Stimulated activated CD8-positive, alpha-beta memory T cell treated with anti-CD3 and anti-CD28 coated beads, Interleukin-12 subunit alpha, Interleukin-12 subunit beta, amount 100 ng/mL, for 4 hours (primary cell): Measurements from ENCODE around the gene COX19.
"Not testable (repeated sequence)": the region's sequence is repeated elsewhere in the genome, so short reads cannot be mapped to it uniquely, and the experiment has no call there.

ENCODE experiments used
- DNase-seq: peaks from one replicate; pipeline ENCODE4 v3.0.0-alpha.2; 2020; ENCODE audit warnings: low read depth

The COX19 gene

GRCh38 chr7:960972-961371 is 14.4 kb downstream of the COX19 start:
- DNase-seq = not testable (repeated sequence)

- no peak for DNase-seq
Measured at GRCh38 chr7:960269-960871, 15.0 kb downstream of the COX19 start.

GRCh38 chr7:959740-960139 is 15.6 kb downstream of the COX19 start:
- not testable (repeated sequence) for DNase-seq

GRCh38 chr7:959271-959670 is 16.1 kb downstream of the COX19 start:
- DNase-seq = no peak

GRCh38 chr7:958221-959200 is 16.8 kb downstream of the COX19 start:
- no peak for DNase-seq

DNA sequence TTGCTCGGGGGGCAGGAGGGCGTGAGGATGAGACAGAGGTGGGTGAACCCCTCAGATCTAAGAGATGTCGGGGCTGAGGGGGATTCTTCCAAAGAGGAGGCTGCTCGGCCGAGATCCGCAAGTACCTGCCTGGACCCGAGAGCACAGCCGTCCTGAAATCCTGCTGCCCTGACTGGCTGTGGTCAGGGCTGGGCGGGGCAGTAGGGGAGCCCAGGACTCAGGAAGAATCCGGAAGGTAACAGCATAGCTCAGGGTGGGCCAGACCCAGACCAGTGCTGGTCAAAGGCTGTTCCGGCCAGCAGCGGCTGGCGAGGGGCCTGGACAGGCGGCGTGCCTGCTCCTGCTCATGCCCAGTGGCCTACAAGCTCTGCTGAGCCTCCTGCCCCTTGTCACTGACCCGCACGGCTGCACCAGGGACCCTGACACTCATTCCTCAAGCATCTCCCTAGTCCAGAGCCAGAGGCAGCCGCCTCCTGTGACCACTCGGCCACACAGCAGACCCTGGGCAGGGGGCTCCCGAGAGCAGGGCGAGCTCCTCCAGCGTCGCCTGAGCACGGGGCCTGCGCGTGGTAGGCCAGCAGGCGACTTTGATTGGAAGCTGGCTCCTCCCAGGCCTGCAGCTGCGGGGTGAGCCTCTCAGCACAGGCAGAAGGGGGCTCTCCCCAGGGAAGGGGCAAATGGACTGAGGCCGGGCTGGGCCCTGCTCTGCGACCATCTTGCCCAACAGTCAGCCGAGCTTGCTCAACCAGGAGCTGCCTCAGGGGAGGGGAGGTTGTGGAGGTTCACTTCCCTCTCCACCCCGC is 17.7 kb downstream of the COX19 start:
- DNase-seq = no peak

GRCh38 chr7:956031-956430 is 19.3 kb downstream of the COX19 start:
- DNase-seq = no peak

DNA sequence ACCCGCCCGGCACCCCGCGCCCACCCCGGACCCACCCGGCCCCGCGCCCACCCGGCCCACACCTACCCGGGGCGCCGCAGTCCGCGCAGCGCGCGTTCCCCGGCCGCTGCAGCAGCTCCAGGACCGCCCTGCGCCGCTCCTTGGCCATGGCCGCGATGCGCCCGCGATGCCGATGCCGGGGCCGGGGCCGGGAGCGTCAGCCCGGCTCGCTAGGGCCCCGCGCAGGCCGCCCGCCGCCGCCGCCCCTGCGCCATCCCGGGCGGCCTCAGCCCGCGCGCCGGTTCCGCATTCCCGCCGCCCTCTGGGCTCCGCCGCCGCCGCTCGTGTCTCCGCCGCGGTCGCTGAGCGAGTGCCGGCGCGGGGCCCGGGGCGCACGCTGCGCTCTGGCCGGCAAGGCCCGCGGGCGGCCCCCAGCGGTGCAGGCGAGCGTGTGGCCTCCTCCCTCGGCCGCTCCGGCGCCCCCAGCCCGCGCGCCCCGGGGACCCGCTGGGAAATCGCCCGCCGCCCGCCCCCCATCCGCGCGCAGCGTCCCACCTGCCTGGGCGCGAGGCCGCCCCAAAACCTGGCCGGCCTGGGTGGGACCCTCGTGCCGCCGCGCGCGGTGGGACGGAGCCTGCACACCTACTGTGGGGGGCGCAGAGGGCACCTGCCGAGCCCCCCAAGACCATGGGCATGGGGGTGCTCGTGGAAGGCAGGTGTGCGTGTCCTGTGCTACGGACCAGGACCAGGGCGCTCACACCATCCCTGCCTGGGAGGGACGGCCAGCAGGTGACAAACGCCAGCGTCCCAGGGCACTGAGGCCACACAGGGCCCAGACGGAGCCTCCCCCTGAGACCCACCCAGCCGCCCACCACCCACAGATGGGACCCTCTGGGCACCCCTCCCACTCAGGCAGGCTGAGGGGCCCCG is 20.8 kb downstream of the COX19 start, which contains the start of gene ADAP1:
ADAP1 (minus strand) TSS at position 351 of the 909 bp plus-strand sequence; CDS start at position 148, 203 bp downstream.
- DNase-seq = peak; percentile 60

DNA sequence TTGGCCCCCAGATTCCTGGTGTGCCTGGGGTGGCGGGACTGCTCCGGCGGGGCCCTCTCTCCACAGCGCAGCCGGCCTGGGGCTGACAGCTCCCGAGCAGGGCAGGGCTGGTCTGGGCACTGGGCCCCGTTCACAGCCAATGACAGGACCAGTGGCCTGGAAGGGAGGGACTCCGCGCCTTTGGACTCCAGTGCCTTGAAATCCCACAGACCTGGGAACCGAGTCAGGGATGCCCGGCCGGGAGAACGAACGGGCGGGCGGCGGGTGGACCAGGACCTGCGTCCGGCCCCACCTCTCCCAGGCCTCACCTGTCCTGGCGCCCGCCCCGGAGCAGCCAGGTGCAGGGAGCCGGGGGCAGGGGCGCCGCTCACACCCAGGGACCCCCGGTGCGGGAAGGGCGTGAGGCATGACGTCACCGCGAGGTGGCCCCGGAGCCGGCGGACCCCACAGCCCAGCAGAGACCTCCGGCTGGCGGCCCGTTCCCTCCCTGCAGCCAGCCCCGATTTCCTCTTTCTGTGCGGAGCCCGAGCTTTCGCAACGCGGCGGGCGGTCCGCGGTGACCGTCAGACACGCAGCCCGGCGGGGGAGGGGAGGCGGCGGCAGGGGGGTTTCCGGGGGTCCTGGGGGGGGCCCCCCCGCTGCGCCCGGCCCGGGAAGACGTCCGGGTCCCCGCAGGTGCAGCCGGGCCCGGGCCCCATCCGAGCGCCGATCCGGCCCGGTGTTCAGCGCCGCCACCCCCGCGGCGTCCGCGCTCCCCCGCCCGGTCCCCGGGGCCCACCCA is 21.6 kb downstream of the COX19 start:
- no peak for DNase-seq

DNA sequence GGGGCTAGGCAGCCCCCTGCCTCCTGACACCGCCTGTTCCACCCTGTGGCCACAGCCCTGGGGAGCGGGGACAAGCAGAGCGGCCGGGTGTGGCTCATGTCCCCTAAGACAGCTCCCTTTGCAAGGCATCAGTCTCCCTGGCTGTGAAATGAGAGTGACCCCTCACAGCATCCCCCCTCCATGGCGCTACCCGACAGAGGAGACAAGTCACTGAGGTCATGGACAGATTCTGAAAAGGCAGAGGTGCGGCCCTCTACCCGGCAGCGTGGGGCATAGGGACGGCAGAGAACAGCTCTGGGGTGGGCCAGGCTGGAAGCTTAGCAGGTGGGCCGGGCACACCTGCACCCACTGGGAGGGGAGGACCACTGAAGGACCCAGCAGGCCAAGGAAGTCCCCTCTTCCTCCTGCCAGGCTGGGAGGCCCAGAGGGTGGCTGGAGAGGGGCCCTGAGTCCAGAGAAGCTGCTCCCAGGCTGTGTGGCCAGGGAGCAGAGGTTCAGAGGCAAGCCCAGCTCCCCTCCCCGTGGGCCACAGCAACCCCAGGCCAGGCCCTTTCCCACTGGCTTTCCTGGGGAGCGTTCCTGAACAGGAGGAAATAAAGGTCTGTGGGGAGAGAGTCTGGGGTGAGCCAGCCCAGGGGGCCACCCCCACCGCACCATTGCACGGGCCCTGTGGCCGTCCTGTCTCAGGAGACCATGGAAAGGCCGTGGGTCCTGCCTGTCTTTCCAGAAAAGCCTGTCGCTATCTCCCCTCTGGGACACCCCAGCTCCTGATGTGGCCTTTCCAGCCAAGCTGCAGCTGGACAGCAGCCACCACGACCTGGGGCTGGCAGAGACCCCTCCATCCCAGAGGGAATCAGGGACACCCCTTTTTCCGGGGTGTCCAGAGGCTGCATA is 22.6 kb downstream of the COX19 start:
- DNase-seq = no peak

GRCh38 chr7:951881-952547 is 23.3 kb downstream of the COX19 start:
- DNase-seq = no peak

- no peak for DNase-seq
Measured at GRCh38 chr7:949021-949934, 26.1 kb downstream of the COX19 start.

- DNase-seq = no peak
Measured at GRCh38 chr7:947391-948210, 27.7 kb downstream of the COX19 start.

DNA sequence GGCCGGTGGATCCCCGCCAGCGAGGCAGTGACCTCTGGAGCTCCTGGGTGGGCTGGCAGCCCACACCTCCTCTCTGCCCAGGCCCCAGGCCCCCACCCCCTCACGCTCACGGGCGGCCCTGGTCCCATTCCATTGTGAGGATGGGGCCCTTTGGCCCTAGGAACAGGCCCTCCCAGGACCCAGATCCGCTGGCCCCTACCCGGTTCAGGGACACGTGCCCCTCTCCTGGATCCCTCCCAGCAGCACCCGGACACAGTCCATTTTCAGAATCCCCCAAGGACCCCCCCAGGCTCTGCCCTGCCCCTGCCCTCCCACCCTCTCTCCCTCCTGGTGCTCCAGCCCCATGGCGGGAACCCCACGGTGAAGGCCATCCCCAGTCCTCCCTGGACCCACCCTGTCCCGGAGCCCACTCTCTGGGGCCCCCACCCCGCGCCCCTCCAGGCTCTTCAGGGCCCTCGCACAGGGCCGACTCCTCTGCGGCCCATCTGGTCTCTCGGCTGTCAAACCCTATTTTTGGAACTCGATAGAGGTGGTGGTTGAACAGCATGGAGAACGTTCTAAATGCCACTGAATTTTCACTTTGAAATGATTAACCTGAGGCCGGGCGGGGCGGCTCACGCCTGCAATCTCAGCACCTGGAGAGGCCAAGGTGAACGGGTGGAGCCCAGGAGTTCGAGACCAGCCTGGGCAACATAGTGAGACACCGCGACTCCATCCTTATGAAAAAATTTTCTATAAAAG is 28.9 kb downstream of the COX19 start:
- no peak for DNase-seq

DNA sequence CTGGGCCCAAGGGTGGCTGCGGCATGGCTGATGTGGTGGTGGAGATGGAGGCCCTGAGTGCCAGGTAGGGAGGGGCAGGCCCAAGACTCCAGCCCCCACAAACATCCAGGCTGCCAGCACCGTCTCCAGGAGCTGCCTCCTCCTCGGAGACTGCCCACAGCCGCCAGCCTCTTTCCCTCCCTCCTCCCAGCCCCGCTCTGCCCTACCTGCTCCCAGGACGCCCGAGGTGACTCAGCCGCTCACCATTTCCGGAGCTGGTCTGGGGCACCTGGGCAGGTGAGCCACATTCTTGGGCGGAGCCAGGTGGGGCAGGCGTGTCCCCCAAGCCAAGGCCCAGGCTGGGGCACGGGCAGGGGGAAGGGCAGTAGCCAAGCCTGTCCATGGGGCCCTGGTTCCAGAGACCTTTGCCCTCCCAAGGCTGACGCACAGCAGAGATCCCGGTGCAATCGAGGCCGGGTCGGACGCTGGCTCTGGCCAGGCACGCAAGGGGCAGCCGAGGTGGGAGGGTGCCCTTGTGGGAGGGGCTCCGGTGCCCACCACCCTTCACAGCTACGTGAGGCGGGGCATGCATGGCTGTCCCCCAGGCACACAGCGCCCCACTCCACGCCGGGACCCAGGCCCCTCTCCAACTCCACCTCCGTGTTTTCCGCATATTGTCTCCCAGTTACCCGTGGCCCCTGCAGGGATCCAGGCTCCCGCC is 29.6 kb downstream of the COX19 start:
- no peak for DNase-seq

GRCh38 chr7:945147-945555 is 30.2 kb downstream of the COX19 start:
- no peak for DNase-seq
